Muscle of leg (tissue), 11 donors: Measurements from ENCODE around the gene PTPN14. TPM values are rescaled to one million over a fixed set of nuclear protein-coding genes. Genes with fewer than 3 reads are reported as not detected.

Experiments used
- DNase-seq: peaks from one replicate; pipeline ENCODE4 v3.0.0; 2013
- H3K27ac ChIP-seq: one replicate; pipeline ENCODE4 v1.5.1; 2013; ENCODE audit warnings: mild to moderate bottlenecking, low read length, control low read depth
- H3K27me3 ChIP-seq: one replicate; pipeline ENCODE4 v1.6.1; 2013; ENCODE audit warnings: low read length; ENCODE audit not compliant: control insufficient read depth, insufficient read depth
- H3K36me3 ChIP-seq: one replicate; pipeline ENCODE4 v1.6.1; 2013; ENCODE audit warnings: low read length; ENCODE audit not compliant: control insufficient read depth, insufficient read depth
- H3K4me1 ChIP-seq: one replicate; pipeline ENCODE4 v1.6.1; 2013; ENCODE audit warnings: low read length; ENCODE audit not compliant: control insufficient read depth, insufficient read depth
- H3K4me3 ChIP-seq: one replicate; pipeline ENCODE4 v1.5.1; 2013; ENCODE audit warnings: low read length, control low read depth
- H3K9me3 ChIP-seq: replicated peaks from 2 replicates; pipeline ENCODE4 v1.6.1; 2013; ENCODE audit warnings: low read depth, low read length; ENCODE audit not compliant: control insufficient read depth
- WGBS: methylation state at CpG from one replicate; pipeline ENCODE4 v1.1.5; 2013; ENCODE audit warnings: missing lambda C conversion rate; ENCODE audit not compliant: insufficient coverage; 5-methylcytosine and 5-hydroxymethylcytosine counted together
- polyA plus RNA-seq, 8 donors: library from polyadenylated mRNA; unstranded; fragments of 120-200 nt; gene quantifications; one replicate each; pipeline versions ENCODE4 v1.2.1 to v1.2.3, GENCODE V29; 2013; ENCODE audit warnings: inconsistent platforms in 1 of 8, low replicate concordance in 1 of 8; ENCODE audit not compliant: insufficient read length in 8 of 8, insufficient read depth in 1 of 8
- total RNA-seq: library from RNA; stranded (reverse); fragments of 120-200 nt; gene quantifications from one replicate; pipeline ENCODE4 v1.2.4, GENCODE V29; 2013

The PTPN14 gene
- total and polyA plus RNA-seq, 9 donors: 9.4 to 25.2 (median 15.8) TPM

DNA sequence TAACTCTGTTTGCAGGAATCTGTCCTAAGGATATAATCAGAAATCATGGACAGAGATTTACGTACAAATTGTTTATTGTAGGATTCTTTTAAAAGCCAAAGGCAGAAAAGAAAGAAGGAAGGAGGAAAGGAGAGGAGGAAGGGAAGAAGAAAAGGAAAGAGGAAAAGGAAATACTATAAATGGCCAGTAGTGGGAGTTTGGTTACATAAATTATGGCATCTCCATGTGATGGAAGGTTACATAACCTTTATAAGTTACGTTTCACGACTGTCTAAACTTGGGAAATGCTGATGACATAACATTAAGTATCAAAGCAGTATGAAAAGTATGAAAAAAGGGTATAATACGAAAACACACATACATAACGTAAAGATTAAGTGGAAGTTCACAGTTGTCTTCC is 231.5 kb downstream of the PTPN14 start:
- Histone ChIP-seq H3K36me3 (peaks cover 26% of the 10 kb centered on the region), H3K4me1 (no peaks in the 10 kb centered on the region), H3K27ac (no peak overlapping the region), H3K4me3 (no peak overlapping the region), H3K27me3 (no peaks in the 10 kb centered on the region), H3K9me3 (no peaks in the 10 kb centered on the region)
- DNase-seq: no peak
- WGBS: 100% methylated on average over 1 of the region's 5 CpGs

DNA sequence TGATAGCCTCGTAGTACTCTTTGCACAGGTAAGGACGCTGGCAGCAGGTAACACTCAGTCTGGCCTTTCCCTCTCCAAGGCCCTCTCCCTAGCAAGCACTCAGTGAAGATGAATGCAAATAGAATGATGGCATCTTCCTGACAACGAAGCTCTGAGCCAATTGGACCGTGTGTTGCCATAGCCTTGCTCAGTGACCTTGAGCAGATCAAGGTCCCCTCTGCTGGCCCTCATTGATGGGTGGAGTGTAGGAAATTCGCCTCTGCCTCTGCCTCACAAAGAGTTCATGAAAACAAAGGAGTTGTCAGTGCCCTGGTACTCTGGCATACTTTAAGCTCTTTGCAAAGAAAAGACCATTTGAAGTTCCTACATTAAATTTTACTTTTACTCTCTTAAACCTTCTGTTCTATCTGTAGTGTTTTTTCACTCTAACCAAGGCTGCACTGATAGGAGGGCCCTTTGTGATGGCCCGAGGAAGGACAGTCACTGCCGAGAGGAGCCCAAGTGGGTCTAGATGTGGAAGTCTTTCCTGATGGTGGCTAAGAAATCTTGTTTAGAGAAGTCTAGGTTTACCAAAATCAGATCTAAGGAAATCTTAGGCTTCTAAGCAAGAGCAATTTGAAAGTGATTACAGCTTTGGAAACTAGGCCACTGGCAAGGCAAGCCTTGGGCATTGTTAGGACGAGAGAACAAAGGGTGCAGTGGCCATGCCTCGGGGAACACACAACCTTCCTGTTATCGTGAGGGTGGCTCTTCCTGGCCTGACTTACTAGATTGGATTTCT is 232.3 kb downstream of the PTPN14 start:
- WGBS: 85% methylated on average over 7 of the region's 10 CpGs
- no peaks in the 10 kb centered on the region for H3K9me3 ChIP-seq
- H3K27me3 ChIP-seq: no peaks in the 10 kb centered on the region
- peaks cover 27% of the 10 kb centered on the region for H3K36me3 ChIP-seq
- no peak overlapping the region for H3K4me3 ChIP-seq
- no peaks in the 10 kb centered on the region for H3K4me1 ChIP-seq
- no peak overlapping the region for H3K27ac ChIP-seq
- DNase-seq: no peak

DNA sequence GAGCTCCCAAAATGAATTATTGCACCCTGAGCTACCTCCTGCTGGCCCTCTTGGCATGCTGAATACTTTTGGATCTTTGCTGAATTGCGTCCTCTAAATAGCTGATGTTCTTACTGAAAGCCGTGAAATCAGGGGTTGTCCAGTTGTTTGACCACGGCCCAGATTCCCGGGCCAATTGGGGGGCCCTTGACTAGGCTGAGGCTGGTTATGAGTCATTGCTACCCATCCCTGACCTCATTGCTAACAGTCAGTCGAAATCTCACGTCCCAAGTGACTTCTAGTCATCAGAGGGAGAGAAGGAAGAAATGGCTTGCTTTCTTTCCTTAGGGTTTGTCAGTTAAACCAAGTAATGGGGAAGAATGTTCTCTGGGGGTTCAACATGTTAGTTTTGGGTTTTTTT is 233.0 kb downstream of the PTPN14 start:
- Histone ChIP-seq H3K27me3 (no peaks in the 10 kb centered on the region), H3K36me3 (peaks cover 27% of the 10 kb centered on the region), H3K9me3 (no peaks in the 10 kb centered on the region), H3K27ac (no peak overlapping the region), H3K4me1 (no peaks in the 10 kb centered on the region), H3K4me3 (no peak overlapping the region)
- no peak for DNase-seq
- 41% methylated on average over 5 of the region's 6 CpGs for WGBS

DNA sequence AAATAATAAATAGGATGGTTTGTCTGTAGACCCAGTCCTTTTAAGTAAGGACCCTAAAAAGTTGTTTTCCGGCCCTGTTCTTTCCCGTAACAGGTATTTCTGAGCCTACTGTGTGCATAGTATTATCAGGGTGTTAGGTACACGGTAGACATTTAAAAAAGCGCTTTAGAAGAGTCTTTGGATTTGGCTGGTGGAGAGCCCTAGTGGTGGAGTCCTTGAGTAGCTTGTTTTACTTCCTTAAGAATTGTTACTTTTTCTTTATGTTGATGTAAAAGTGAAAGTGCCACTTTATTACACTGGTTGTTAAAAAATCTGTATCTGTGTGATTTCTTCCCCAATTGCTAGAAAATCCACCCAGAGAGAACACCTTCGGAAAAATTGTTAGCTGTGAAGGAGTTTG is 233.7 kb downstream of the PTPN14 start:
- H3K27ac ChIP-seq: no peak overlapping the region
- WGBS: 100% methylated on average over 2 of the region's 5 CpGs
- H3K36me3 ChIP-seq: peaks cover 25% of the 10 kb centered on the region
- H3K4me1 ChIP-seq: peaks cover 2% of the 10 kb centered on the region
- no peaks in the 10 kb centered on the region for H3K9me3 ChIP-seq
- DNase-seq: no peak
- H3K27me3 ChIP-seq: no peaks in the 10 kb centered on the region
- H3K4me3 ChIP-seq: no peak overlapping the region

DNA sequence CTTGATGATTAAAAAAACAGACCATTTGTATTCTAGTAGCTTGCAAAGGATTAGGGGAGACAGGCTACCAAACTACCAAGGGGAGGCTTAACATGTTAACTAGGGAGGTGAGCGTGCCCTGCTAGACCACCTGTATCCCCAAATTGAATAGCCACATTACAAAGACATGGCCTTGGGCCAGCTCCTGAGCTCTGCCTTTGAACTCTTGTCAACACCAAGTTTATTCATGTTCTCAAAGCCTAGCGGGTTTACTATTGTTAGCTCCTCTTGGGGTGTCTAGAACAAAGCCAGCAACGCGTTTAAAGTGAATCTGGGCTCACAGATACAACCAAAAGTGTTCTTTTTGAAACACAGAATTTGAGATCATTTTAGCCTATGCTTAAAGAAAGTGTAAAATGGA is 234.1 kb downstream of the PTPN14 start:
- peaks cover 6% of the 10 kb centered on the region for H3K4me1 ChIP-seq

DNA sequence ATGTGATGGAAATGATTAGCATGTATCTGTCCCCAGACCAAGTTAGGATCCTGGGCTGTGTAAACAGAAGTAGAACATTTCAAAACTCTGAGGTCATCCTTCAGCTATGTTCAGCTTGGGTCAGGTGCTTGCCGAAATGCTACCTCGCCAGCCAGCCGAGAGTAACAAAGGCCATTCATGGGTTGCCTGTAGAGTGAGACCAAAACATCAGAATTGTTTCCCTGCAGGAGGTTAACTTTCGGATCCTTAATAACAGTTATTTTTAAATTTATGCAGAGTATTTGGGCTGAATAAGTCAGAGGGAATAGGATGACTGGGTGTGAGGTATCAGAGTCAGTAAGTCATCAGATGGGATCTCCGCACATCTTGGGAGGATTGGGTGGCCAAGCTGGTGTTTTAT is 234.8 kb downstream of the PTPN14 start:
- Histone ChIP-seq H3K4me1 (peaks cover 10% of the 10 kb centered on the region), H3K27me3 (no peaks in the 10 kb centered on the region), H3K4me3 (no peak overlapping the region), H3K36me3 (peaks cover 21% of the 10 kb centered on the region), H3K27ac (no peak overlapping the region), H3K9me3 (no peaks in the 10 kb centered on the region)
- no peak for DNase-seq
- WGBS: 100% methylated on average over 2 of the region's 5 CpGs

More for the DNA sequence above, 234.1 kb downstream of the PTPN14 start:
- no peaks in the 10 kb centered on the region for H3K27me3 ChIP-seq
- DNase-seq: no peak
- 63% methylated on average over 3 of the region's 4 CpGs for WGBS
- H3K36me3 ChIP-seq: peaks cover 21% of the 10 kb centered on the region
- no peak overlapping the region for H3K27ac ChIP-seq
- H3K9me3 ChIP-seq: no peaks in the 10 kb centered on the region
- H3K4me3 ChIP-seq: no peak overlapping the region

DNA sequence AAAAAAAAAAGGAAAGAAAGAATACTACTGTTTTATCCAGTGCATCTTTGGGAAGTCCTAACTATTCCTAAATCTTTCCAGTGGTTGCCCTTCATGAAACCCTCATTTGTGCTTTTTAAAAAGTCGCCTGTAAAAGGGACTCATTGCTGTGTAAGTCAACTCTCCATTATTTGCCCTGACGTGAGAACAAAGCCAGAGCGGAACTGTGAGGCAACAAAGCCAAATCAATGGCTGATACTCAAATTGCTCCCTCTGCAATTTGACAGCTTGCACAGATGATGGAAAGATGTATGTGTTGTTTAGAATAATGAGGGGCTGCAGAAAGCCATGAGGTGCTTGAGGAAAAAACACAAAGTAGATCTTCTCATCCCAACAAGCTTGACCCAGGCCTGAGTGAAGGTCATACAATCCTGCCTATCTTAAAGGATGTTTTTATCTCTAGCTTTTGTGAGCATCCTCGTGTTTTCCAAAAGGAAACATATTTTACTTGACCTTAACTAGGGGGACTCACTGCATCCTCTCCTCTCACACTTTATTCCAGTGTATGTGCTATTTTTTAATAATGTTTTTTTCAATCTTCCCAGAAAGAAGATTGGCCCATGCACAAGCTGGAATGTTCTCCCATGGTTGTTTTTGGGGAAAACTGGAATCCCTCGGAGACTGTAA is 237.1 kb downstream of the PTPN14 start:
- Histone ChIP-seq H3K27me3 (no peaks in the 10 kb centered on the region), H3K9me3 (no peaks in the 10 kb centered on the region), H3K4me1 (peaks cover 16% of the 10 kb centered on the region), H3K4me3 (no peak overlapping the region), H3K27ac (no peak overlapping the region), H3K36me3 (peaks cover 17% of the 10 kb centered on the region)
- 50% methylated on average over 1 of the region's 5 CpGs for WGBS
- no peak for DNase-seq

DNA sequence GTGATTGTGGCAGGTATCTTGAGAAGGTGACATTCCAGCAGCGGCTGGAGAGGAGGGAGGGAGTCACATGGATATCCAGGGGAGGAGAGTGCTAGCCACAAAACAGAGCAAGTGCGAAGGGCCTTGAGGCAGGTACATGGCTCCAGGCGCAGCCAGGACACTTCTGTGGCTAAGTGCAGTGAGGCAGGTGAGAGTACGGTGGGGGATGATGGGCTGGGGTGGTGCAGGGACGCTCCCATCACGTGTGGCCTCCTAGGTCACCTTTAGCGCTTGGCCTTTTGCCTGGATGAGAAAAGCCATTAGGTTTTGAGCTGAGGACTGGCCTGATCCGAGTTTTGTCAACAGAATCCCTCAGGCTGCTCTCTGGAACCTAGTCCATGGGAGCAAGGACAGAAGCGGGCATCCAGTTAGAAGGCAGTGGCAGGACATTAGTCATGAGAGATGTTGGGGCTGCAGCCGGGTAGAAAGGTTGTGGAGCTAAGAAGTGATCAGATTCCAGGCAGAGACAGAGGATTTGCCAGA is 238.8 kb downstream of the PTPN14 start:
- Histone ChIP-seq H3K9me3 (no peaks in the 10 kb centered on the region), H3K4me3 (no peak overlapping the region), H3K36me3 (peaks cover 13% of the 10 kb centered on the region), H3K27ac (no peak overlapping the region), H3K4me1 (peaks cover 16% of the 10 kb centered on the region), H3K27me3 (no peaks in the 10 kb centered on the region)
- WGBS: 65% methylated on average over 10 of the region's 10 CpGs
- no peak for DNase-seq

DNA sequence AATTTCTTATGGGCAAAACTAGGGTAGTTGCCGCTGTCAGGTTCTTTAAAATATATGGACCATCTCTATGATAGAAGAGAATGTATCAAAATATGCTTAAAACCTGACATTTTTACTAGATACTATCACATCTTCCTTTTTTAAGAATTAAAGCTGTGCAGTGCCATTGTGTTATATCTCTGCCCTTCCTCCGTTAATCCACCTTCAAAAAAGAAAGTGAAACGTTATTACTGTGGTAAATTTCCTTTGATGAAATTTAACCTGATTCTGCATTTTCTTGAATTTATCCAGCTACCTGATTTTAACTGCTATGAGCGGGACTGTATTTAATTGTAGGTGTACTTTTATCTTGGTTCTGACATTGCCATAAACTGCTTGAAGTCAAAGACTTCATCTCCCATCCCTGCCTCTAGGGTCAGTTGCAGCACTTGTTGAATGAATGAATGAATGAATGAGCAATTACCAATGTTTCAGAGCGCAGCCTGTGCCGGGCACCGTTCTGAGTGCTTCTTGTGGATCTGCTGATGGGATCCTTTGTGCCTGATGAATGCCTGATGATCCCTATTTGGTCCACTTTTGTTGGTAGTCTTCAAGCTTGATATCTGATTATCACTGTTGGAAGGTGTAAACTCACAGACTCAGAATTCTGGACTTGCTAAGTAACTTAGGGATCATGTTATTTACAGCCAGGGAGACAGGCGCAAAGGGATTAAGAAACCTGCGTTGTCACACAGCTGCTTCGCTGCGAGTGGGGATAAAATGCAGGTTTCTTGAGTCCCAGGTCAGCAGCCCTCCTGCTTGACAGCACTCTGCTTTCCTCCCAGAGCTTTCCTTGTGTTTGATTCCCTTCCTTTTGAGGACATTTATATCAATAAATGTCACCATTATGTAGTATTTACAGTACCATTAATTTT is 240.4 kb downstream of the PTPN14 start:
- Histone ChIP-seq H3K4me1 (peaks cover 16% of the 10 kb centered on the region), H3K4me3 (no peak overlapping the region), H3K27me3 (no peaks in the 10 kb centered on the region), H3K27ac (no peak overlapping the region), H3K9me3 (no peaks in the 10 kb centered on the region), H3K36me3 (peaks cover 11% of the 10 kb centered on the region)
- no peak for DNase-seq
- WGBS: 48% methylated on average over 7 of the region's 11 CpGs

DNA sequence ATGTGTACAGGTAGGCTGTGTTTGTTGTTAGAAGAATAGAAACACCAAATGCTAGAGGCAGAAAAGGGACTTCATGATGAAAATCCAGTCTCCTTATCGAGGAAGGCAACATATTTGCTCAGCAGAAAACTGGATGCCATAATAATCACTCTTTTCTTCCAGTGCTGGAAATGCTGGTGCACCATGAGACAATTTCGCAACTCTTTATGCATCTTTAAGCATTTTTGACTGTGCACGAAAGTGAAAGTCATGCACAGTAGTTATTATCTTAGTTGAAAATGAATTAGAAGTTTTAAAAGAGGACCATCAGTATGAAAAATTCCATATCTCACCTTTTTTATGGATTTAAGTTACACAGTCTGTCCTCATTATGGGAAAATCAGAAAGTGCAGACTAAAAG is 241.4 kb downstream of the PTPN14 start:
- no peaks in the 10 kb centered on the region for H3K27me3 ChIP-seq
- H3K36me3 ChIP-seq: peaks cover 1% of the 10 kb centered on the region
- H3K4me3 ChIP-seq: no peak overlapping the region
- WGBS: no CpG with 5 or more reads among the region's 3 CpGs
- H3K4me1 ChIP-seq: peaks cover 16% of the 10 kb centered on the region
- DNase-seq: peak; percentile 42
- H3K9me3 ChIP-seq: no peaks in the 10 kb centered on the region
- H3K27ac ChIP-seq: no peak overlapping the region
